HUES6 (cell line): Measurements from ENCODE around the gene PDHA1.

Experiments used
- H3K27ac ChIP-seq: 2 replicates; pipeline ENCODE4 v1.7.0; 2013; ENCODE audit warnings: low read depth, mild to moderate bottlenecking, low read length, inconsistent platforms
- H3K27me3 ChIP-seq: 2 replicates; pipeline ENCODE4 v1.6.1; 2013; ENCODE audit warnings: low read length; ENCODE audit not compliant: control insufficient read depth, insufficient read depth
- H3K36me3 ChIP-seq: 2 replicates; pipeline ENCODE4 v1.6.1; 2013; ENCODE audit warnings: low read length; ENCODE audit not compliant: control insufficient read depth, insufficient read depth
- H3K4me1 ChIP-seq: 2 replicates; pipeline ENCODE4 v1.6.1; 2013; ENCODE audit warnings: low read length; ENCODE audit not compliant: control insufficient read depth, insufficient read depth
- H3K4me3 ChIP-seq: 2 replicates; pipeline ENCODE4 v1.5.1; 2013; ENCODE audit warnings: low read depth, low read length
- H3K9ac ChIP-seq: one replicate; pipeline ENCODE4 v1.6.1; 2013; ENCODE audit warnings: mild to moderate bottlenecking, low read length
- H3K9me3 ChIP-seq: 2 replicates; pipeline ENCODE4 v1.6.1; 2013; ENCODE audit warnings: low read depth, low read length; ENCODE audit not compliant: control insufficient read depth, insufficient read depth

The PDHA1 gene

GRCh38 chrX:19375546-19375945 lies 31.8 kb downstream of the PDHA1 start:
- no peaks in the 10 kb centered on the region; the same call in 1 of the 2 replicates for H3K9me3 ChIP-seq
- H3K27ac ChIP-seq, result no peak overlapping the region
- H3K9ac ChIP-seq, result no peak overlapping the region
- H3K27me3 ChIP-seq, result peaks cover 17% of the 10 kb centered on the region
- no peak overlapping the region for H3K4me3 ChIP-seq
- H3K36me3 ChIP-seq, result no peaks in the 10 kb centered on the region; the same call in 1 of the 2 replicates
- peaks cover 6% of the 10 kb centered on the region; the same call in 1 of the 2 replicates for H3K4me1 ChIP-seq

GRCh38 chrX:19377799-19378198 lies 34.1 kb downstream of the PDHA1 start:
- Histone ChIP-seq H3K27me3 (peaks cover 17% of the 10 kb centered on the region), H3K9me3 (no peaks in the 10 kb centered on the region; the same call in 1 of the 2 replicates)

GRCh38 chrX:19381326-19381725 lies 37.6 kb downstream of the PDHA1 start:
- Histone ChIP-seq H3K4me3 (no peak overlapping the region), H3K4me1 (no peaks in the 10 kb centered on the region), H3K36me3 (no peaks in the 10 kb centered on the region; the same call in 1 of the 2 replicates), H3K9me3 (no peaks in the 10 kb centered on the region; the same call in 1 of the 2 replicates), H3K9ac (no peak overlapping the region), H3K27ac (no peak overlapping the region), H3K27me3 (no peaks in the 10 kb centered on the region)

More at GRCh38 chrX:19377799-19378198, 34.1 kb downstream of the PDHA1 start:
- Histone ChIP-seq H3K4me1 (peaks cover 6% of the 10 kb centered on the region; the same call in 1 of the 2 replicates), H3K4me3 (no peak overlapping the region), H3K36me3 (no peaks in the 10 kb centered on the region; the same call in 1 of the 2 replicates), H3K27ac (no peak overlapping the region), H3K9ac (no peak overlapping the region)

- Histone ChIP-seq H3K4me3 (no peak overlapping the region), H3K9ac (no peak overlapping the region), H3K36me3 (no peaks in the 10 kb centered on the region; the same call in 1 of the 2 replicates), H3K4me1 (no peaks in the 10 kb centered on the region), H3K9me3 (no peaks in the 10 kb centered on the region; the same call in 1 of the 2 replicates), H3K27ac (no peak overlapping the region), H3K27me3 (no peaks in the 10 kb centered on the region)
Measured at GRCh38 chrX:19382555-19383145, 38.9 kb downstream of the PDHA1 start.

GRCh38 chrX:19386679-19387078 lies 43.0 kb downstream of the PDHA1 start:
- no peaks in the 10 kb centered on the region for H3K36me3 ChIP-seq
- no peak overlapping the region for H3K9ac ChIP-seq
- H3K9me3 ChIP-seq, result no peaks in the 10 kb centered on the region
- H3K27ac ChIP-seq, result no peak overlapping the region
- no peaks in the 10 kb centered on the region for H3K27me3 ChIP-seq
- H3K4me3 ChIP-seq, result no peak overlapping the region
- H3K4me1 ChIP-seq, result peaks cover 11% of the 10 kb centered on the region; the same call in 1 of the 2 replicates

GRCh38 chrX:19388064-19388679 lies 44.4 kb downstream of the PDHA1 start:
- Histone ChIP-seq H3K36me3 (no peaks in the 10 kb centered on the region), H3K9ac (no peak overlapping the region), H3K9me3 (no peaks in the 10 kb centered on the region), H3K27me3 (no peaks in the 10 kb centered on the region), H3K27ac (no peak overlapping the region), H3K4me3 (no peak overlapping the region), H3K4me1 (peaks cover 11% of the 10 kb centered on the region; the same call in 1 of the 2 replicates)

GRCh38 chrX:19388741-19389140 lies 45.0 kb downstream of the PDHA1 start:
- H3K9ac ChIP-seq, result no peak overlapping the region
- H3K27me3 ChIP-seq, result no peaks in the 10 kb centered on the region
- no peak overlapping the region for H3K4me3 ChIP-seq
- no peaks in the 10 kb centered on the region for H3K36me3 ChIP-seq
- H3K9me3 ChIP-seq, result no peaks in the 10 kb centered on the region
- H3K27ac ChIP-seq, result no peak overlapping the region
- H3K4me1 ChIP-seq, result peaks cover 11% of the 10 kb centered on the region; the same call in 1 of the 2 replicates

- Histone ChIP-seq H3K27ac (no peak overlapping the region), H3K9ac (no peak overlapping the region), H3K9me3 (no peaks in the 10 kb centered on the region), H3K4me1 (peaks cover 11% of the 10 kb centered on the region; the same call in 1 of the 2 replicates), H3K4me3 (no peak overlapping the region), H3K27me3 (no peaks in the 10 kb centered on the region), H3K36me3 (no peaks in the 10 kb centered on the region)
Measured at GRCh38 chrX:19389227-19389845, 45.6 kb downstream of the PDHA1 start.

- Histone ChIP-seq H3K9ac (no peak overlapping the region), H3K4me3 (no peak overlapping the region), H3K9me3 (no peaks in the 10 kb centered on the region), H3K4me1 (peaks cover 11% of the 10 kb centered on the region; the same call in 1 of the 2 replicates), H3K27ac (no peak overlapping the region), H3K27me3 (no peaks in the 10 kb centered on the region), H3K36me3 (no peaks in the 10 kb centered on the region)
Measured at GRCh38 chrX:19392078-19392477, 48.4 kb downstream of the PDHA1 start.

GRCh38 chrX:19392703-19393102 lies 49.0 kb downstream of the PDHA1 start:
- H3K9ac ChIP-seq, result no peak overlapping the region
- H3K27me3 ChIP-seq, result no peaks in the 10 kb centered on the region
- no peaks in the 10 kb centered on the region for H3K36me3 ChIP-seq
- H3K4me1 ChIP-seq, result peaks cover 11% of the 10 kb centered on the region; the same call in 1 of the 2 replicates
- no peaks in the 10 kb centered on the region for H3K9me3 ChIP-seq
- no peak overlapping the region for H3K27ac ChIP-seq
- no peak overlapping the region for H3K4me3 ChIP-seq

- no peaks in the 10 kb centered on the region for H3K36me3 ChIP-seq
- no peak overlapping the region for H3K27ac ChIP-seq
- H3K9ac ChIP-seq, result no peak overlapping the region
- no peaks in the 10 kb centered on the region for H3K4me1 ChIP-seq
- H3K4me3 ChIP-seq, result no peak overlapping the region
- H3K9me3 ChIP-seq, result no peaks in the 10 kb centered on the region
- H3K27me3 ChIP-seq, result no peaks in the 10 kb centered on the region
Measured at GRCh38 chrX:19403696-19404095, 60.0 kb downstream of the PDHA1 start.
